HG02642 (cell line): ENCODE results near the gene LRRC56.

Experiments
- ATAC-seq: cut with Tn5 transposase; IDR thresholded peaks from one replicate; pipeline ENCODE4 v1.9.1; 2021; ENCODE audit warnings: mild to moderate bottlenecking; ENCODE audit not compliant: unreplicated experiment, poor library complexity

The LRRC56 gene

DNA sequence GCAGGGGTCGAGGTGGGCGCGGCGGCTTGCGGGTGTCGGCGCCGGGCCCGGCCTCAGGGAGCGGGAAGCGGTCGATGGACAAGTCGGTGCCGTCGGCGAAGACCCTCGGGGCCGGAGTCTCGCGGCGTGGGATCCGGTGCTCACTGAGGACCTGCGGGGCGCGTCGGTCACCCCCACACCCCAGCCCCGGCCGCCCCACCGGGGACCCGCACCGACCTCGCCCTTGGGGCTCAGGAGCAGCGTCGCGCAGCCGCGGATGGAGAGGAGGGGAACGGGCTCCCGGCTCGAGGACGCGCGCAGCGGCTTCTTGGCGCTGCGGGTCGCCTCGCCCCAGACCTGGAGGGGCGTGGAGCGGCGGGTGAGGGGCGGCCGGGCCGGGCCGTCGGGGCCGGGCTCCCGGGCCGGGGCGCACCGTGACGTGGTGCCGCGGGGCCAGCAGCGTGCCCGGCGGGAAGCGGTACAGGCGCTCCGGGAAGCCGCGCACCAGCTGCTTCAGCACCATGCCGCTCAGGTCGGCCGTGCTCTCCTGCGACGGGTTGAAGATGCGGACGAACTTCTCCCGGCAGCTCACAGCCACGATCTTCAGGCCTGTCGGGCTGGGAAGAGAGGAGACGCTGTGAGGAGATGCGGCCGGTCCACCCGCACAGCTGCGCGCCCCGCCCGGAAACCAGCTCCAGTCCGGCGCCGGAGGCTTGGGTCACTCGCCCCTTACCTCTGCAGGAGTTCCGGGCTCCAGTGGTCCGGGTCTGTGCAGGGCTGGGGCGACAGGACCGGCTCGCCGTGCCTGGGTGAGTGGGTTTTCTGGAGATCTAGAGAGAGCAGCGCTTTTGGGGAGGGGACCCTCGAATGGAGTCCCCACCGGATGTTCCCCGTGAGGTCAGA lies 18.7 kb downstream of the LRRC56 start:
- no peak for ATAC-seq

DNA sequence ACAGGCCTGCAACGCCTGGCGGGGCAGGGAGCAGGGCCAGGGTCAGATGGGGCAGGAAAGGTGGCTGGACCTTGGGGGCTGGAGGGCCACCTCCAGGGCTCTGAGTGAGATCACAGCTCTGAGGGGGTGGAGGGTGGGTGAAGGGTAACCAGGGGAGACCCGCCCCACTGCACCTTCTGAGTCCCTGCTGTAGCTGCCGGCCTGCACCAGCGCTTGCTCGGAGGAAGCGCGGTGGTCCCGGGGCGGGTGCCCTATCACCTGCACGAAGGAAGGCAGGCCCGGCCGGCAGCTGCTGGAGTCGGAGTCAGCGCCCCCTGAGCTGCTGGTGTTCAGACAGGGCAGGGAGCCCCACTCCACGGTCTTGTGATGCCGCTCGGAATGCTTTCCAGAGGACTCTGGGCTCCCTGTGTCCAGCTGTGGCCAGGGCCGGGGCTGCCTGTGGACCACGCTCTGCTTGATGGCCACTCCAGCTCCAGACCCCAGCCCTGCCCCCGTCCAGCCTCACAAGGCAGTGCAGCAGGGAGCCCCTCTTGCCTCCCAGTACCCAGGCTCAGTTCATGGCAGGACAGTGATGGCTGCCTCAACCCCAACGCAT lies 19.4 kb downstream of the LRRC56 start:
- ATAC-seq: no peak

- no peak for ATAC-seq
Measured at GRCh38 chr11:557328-558132, 20.2 kb downstream of the LRRC56 start.

- ATAC-seq: no peak
Measured at GRCh38 chr11:558503-558902, 21.2 kb downstream of the LRRC56 start.

DNA sequence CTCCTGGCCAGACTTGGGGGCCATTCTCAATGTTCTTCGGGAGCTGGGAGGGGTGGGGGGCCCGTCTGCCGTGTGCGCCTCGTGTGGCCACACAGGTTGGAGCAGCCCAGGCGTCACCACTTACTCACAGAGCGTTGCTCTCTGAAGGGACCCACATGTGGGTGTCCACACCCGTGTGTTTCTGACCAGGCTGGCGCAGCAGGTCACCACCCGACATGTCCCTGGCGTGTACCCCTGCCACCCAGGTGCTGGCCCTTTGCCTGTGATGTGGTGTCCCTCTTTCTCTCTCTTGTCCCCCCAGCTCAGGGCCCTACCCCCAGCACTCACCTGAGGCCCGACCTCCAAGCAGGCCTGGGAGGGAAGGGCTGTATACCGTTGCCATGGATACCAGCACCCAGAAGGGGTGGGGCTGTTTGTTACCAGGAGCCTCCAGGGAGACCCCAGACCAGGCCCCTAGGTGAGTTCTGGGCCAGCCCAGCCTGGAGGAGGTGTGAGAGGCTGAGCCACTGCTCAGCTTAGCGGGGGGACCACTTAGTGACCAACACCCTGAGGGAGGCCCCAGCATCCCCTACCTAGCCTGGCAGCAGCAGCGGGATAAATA lies 21.8 kb downstream of the LRRC56 start:
- no peak for ATAC-seq

DNA sequence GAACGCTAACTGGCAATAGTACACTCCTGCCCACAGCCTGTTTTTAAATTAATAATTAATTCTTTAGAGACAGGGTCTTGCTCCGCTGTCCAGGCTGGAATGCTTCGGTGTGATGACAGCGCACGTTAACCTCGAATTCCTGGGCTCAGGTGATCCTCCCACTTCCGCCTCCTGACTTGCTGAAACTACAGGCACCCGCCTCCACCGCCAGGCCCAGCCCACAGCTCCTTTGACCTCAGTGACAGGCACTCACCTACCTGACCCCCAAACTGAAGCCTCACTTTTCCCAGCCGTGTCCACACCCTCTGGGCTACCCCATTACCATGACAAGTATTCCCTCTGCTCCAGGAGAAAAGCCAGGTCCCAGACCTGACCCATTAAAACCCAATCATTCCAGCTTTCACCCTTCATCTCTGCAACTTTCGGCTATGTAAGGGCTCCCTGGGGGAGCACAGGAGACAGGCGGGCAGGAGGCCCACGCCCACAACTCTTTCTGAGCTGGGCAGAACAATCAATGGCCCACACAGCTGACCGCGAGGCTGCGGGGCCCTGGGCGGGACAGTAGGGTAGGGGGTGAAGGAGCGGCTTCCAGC lies 22.5 kb downstream of the LRRC56 start:
- no peak for ATAC-seq

DNA sequence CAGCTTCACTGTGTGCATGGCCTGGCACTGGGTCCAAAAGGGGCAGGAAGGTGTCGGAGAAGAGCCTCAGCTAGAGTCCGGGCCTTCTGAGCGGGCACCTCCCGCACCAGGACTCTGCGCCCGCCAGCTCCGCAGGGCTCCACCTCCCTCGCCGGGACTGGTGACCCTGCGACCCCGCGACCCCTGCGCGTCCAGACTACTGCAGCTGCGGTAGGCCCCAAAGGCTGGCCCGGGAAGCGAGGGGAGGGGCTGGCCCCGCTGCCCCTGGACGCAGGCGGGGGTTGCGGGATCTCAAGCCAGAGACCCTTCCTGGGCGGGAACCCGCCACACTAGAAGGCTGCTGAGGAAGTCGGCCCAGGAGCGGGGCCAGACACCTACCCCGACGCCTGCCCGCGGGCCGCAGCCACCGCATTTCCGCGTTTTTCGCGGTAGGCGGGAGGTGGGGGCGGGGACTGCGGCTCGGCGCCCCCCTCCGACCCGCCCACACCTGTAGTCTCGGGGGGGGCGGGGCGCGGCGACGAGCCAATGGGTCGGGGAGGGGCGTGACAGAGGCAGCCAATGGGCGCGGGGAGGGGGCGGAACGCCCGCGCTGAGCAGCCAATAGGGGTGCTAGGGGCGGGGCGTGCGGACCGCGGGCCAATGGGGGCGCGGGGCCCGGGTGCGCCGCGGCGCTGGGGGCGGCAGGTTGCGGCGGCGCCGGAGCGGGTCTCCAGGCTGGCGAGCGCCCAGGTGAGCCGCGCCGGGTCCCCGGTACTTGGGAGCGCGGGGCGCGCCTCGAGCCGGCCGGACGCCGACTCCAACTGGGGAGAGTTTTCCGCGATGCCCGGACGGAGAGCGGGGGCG lies 23.2 kb downstream of the LRRC56 start, which contains the start of the genes LMNTD2 and RASSF7:
Gene LMNTD2 (minus strand): TSS at position 434 of the 843 bp plus-strand sequence. CDS start 22 bp downstream, at position 412.
Gene RASSF7 (plus strand): TSS at position 666 of the 843 bp plus-strand sequence. CDS start 799 bp downstream, outside the sequence.
- ATAC-seq: peak; percentile 81

GRCh38 chr11:561148-562003 lies 24.0 kb downstream of the LRRC56 start:
- peak; percentile 10 for ATAC-seq

DNA sequence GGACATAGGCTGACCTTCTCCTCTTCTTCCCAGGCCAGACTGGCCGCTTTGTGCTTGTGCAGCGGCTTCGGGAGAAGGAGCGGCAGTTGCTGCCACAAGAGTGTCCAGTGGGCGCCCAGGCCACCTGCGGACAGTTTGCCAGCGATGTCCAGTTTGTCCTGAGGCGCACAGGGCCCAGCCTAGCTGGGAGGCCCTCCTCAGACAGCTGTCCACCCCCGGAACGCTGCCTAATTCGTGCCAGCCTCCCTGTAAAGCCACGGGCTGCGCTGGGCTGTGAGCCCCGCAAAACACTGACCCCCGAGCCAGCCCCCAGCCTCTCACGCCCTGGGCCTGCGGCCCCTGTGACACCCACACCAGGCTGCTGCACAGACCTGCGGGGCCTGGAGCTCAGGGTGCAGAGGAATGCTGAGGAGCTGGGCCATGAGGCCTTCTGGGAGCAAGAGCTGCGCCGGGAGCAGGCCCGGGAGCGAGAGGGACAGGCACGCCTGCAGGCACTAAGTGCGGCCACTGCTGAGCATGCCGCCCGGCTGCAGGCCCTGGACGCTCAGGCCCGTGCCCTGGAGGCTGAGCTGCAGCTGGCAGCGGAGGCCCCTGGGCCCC lies 24.8 kb downstream of the LRRC56 start:
- ATAC-seq: no peak

DNA sequence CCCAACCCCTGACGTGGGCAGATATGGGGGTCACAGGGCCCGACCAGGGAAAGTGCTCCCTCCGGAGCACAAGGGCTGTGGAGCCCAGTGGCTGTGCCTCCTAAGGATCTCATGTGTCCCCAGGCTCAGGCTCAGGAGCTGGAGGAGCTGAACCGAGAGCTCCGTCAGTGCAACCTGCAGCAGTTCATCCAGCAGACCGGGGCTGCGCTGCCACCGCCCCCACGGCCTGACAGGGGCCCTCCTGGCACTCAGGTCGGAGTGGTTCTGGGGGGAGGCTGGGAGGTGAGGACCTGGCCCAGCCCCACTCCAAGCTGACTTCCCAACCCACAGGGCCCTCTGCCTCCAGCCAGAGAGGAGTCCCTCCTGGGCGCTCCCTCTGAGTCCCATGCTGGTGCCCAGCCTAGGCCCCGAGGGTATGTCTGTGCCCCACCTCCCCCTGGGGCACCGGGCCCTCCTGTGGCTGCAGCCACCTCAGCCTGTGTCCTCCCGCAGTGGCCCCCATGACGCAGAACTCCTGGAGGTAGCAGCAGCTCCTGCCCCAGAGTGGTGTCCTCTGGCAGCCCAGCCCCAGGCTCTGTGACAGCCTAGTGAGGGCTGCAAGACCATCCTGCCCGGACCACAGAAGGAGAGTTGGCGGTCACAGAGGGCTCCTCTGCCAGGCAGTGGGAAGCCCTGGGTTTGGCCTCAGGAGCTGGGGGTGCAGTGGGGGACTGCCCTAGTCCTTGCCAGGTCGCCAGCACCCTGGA lies 25.9 kb downstream of the LRRC56 start:
- no peak for ATAC-seq

GRCh38 chr11:563812-564578 lies 26.7 kb downstream of the LRRC56 start:
- no peak for ATAC-seq

DNA sequence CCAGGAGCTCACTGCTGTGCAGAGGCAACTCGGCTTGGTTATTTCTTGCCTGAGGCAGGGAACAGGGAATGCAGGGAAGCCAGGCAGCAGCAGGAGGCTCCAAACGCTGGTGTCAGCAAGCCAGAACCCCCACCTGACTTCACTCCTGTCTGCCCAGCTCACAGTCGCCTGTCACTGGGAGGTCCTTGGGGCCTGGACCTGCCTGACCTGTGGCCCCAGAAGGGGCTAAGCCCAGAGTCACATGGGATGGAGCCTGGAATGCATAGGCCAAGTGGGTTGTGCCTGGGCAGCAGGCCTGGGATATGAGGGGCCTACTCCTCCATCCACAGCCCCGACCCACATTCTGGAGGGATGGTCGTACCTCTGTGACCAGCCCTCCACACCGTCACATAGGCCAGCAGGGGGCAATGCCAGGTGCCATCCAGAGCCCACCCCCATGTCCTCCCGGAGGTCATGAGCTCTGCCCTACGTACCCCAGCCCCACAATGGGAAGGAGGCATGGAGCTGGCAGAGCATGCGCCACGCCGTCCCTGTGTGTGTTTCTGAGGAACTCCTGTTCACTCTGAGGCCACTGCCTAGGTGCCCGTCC lies 28.7 kb downstream of the LRRC56 start:
- ATAC-seq: no peak

- ATAC-seq: no peak
Measured at GRCh38 chr11:567011-567628, 29.8 kb downstream of the LRRC56 start.

GRCh38 chr11:567629-568292 lies 30.4 kb downstream of the LRRC56 start:
- ATAC-seq: peak; percentile 2
